NCI-H774 (cell line): ENCODE measurements around the gene TYROBP.

Experiments used
- DNase-seq: peaks from one replicate; lab custom pipeline; 2025; lab: John Stamatoyannopoulos, UW

TYROBP gene

GRCh38 chr19:35870124-35870736, 37.9 kb downstream of the TYROBP start:
- DNase-seq = peak; percentile 50

DNA sequence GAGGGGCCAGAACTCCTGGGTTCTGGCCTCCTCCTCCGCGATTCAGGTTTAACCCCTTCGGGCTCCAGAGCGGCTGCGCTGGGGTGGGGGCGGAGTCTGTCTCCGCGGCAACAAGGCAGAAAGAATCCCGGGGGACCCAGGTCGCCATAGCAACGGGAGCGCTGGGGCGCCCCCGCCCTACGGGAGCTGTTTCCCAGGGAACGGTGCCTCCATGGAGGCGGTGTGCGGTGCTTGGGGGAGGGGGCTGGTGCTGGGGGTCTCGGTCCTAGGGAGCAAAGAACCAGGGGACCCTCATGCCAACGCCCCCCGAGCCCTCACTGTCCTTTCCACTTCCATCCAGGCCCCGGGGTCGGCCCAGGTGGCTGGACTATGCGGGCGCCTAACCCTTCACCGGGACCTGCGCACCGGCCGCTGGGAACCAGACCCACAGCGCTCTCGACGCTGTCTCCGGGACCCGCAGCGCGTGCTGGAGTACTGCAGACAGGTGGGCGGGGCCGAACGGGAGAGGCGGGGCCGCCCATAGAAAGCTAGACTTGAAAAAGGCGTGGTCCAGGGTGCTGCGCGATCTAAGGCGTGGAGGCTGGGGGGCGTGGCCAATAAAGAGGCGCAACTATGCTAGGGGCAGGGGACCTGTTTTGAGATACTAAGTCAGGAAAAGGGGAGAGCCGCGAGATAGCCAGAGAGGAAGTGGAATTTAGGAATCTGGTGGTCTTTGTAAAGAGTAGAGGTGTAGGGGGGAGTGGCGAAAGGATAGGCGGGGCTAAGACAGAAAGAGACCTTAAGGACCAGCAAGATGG, 38.6 kb downstream of the TYROBP start:
- DNase-seq = peak; percentile 84

DNA sequence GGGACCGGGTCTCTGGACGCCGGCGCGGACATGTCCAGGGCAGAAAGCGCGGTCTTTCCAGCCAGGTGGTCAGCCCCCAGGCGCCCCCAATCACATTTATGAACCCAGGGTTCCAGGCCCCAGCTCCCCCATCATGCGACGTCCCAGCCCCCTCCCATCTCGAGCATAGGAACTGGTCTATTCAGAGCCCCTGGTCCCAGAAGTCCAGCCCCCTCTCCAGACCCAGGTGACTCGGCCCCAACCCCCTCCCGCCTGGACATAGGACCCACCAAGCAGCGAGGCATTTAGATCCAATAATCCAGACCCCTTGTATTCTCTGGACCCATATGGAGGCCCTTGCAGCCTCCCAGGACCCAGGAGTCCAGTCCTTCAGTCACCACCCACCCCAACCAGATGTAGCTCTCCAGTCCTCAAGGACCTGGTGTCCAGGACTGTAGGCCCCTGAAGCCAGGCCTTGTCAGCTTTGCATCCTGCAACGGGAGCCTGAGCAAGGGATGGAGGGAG, 39.2 kb downstream of the TYROBP start:
- DNase-seq = no peak

DNA sequence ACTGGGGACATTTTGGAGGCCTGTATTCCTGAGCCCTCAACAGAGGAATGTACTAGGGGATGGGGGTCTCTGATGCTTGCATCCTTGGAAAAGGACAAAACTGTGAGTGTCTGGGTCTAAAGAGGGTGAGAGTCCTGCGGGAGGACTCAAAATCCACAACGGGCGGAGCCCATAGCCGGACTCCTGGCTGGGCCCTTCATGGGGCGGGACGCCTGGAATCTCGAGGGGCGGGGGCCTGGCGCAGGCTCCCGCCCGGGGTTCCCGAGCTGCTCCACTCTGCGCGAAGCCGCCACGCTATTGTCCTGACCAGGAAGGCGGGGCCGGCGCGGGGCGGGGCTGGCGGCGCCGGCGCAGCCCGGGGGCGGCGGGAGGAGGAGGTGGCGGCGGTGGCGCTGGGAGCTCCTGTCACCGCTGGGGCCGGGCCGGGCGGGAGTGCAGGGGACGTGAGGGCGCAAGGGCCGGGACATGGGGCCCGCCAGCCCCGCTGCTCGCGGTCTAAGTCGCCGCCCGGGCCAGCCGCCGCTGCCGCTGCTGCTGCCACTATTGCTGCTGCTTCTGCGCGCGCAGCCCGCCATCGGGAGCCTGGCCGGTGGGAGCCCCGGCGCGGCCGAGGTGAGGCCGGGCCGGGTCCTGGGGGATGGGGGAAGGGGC, 39.8 kb downstream of the TYROBP start, which contains the start of gene APLP1:
Gene APLP1, plus strand, starts transcription at position 403 of the 651 bp plus-strand sequence. Its CDS starts 63 bp downstream, at position 466.
- peak; percentile 57 for DNase-seq

- no peak for DNase-seq
Measured at GRCh38 chr19:35863018-35863417, 45.1 kb downstream of the TYROBP start.

- DNase-seq = no peak
Measured at GRCh38 chr19:35862528-35862927, 45.6 kb downstream of the TYROBP start.

DNA sequence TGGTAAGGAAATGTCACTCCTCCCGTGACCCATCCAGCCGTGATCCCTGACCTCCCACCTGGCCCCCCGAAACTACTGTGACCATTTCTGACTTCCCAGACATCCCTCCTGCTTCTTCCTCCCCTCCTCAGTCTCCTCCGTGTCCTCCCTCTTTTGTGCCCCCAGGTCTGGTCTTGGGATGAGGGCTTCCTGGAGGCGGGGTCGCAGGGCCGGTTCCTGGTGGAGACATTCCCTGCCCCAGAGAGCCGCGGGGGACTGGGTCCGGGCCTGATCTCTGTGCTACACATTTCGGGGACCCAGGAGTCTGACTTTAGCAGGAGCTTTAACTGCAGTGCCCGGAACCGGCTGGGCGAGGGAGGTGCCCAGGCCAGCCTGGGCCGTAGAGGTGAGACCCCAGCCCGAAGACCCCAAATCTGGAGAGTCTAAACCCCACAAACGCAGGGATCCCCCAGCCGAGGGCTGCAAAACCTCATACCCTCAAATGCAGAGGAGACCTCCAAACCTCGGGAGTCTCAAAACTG, 46.4 kb downstream of the TYROBP start:
- no peak for DNase-seq

- DNase-seq = no peak
Measured at GRCh38 chr19:35860818-35861639, 47.1 kb downstream of the TYROBP start.

- no peak for DNase-seq
Measured at GRCh38 chr19:35860436-35860817, 47.7 kb downstream of the TYROBP start.

- no peak for DNase-seq
Measured at GRCh38 chr19:35859414-35859813, 48.7 kb downstream of the TYROBP start.

GRCh38 chr19:35858311-35858710, 49.8 kb downstream of the TYROBP start:
- DNase-seq = no peak

DNA sequence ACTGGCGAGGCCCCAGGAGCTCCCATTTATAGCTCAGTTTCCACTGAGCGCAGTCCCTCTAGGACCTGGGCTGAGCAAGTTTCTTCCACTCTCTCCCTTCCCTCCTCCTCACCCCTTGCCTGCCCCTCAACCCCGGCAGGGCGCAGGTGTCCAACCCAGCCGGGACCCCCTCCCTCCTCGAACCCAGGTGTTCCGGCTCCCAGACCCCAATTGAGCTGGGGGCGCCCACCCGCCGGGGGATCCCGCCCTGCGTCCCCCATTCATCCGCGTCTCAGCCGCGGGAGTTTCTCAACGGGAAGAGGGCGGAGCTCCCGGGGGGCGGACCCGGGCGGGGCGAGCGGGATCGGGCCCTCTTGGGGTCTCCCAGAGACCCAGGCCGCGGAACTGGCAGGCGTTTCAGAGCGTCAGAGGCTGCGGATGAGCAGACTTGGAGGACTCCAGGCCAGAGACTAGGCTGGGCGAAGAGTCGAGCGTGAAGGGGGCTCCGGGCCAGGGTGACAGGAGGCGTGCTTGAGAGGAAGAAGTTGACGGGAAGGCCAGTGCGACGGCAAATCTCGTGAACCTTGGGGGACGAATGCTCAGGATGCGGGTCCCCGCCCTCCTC, 51.4 kb downstream of the TYROBP start, which contains the start of gene KIRREL2:
Gene KIRREL2, plus strand, starts transcription at position 366 of the 604 bp plus-strand sequence. Its CDS starts 209 bp downstream, at position 575.
- DNase-seq = no peak
